Gastroesophageal sphincter (tissue), 3 donors: Measurements from ENCODE around the gene NGDN.

Experiments used
- CTCF ChIP-seq, 4 experiments: fragments of 200-600 bp in 2 of 4; fragments of 450-650 bp in 2 of 4; sonication (generic) in 1 of 4; IDR thresholded peaks; one replicate each; pipeline ENCODE4 v1.5.1; 2017 to 2019; ENCODE audit warnings: antibody characterized with exemption in 4 of 4, mild to moderate bottlenecking in 2 of 4, moderate library complexity in 2 of 4
- EP300 ChIP-seq: sonication (generic); formaldehyde crosslinking; IDR thresholded peaks from one replicate; pipeline ENCODE4 v1.6.1; 2017; ENCODE audit warnings: antibody characterized with exemption, mild to moderate bottlenecking
- POLR2A ChIP-seq, 2 donors: fragments of 450-650 bp; IDR thresholded peaks; one replicate each; pipeline ENCODE4 v1.6.1; 2017; ENCODE audit warnings: antibody characterized with exemption in 2 of 2, mild to moderate bottlenecking in 2 of 2, moderate library complexity in 1 of 2
- POLR2AphosphoS5 ChIP-seq: sonication (generic); formaldehyde crosslinking; IDR thresholded peaks from one replicate; pipeline ENCODE4 v1.6.1; 2017; ENCODE audit warnings: antibody characterized with exemption

GRCh38 chr14:23492618-23493272 is 23.2 kb downstream of the NGDN start:
- TF ChIP-seq CTCF (IDR thresholded peaks at IDR 0.05) = no peak
- TF ChIP-seq POLR2A (IDR thresholded peaks at IDR 0.05) = no peak
- TF ChIP-seq EP300 = no peak
- no peak for TF ChIP-seq POLR2AphosphoS5
